ENCODE data around the gene SLC27A3.

Gene SLC27A3, protein sequence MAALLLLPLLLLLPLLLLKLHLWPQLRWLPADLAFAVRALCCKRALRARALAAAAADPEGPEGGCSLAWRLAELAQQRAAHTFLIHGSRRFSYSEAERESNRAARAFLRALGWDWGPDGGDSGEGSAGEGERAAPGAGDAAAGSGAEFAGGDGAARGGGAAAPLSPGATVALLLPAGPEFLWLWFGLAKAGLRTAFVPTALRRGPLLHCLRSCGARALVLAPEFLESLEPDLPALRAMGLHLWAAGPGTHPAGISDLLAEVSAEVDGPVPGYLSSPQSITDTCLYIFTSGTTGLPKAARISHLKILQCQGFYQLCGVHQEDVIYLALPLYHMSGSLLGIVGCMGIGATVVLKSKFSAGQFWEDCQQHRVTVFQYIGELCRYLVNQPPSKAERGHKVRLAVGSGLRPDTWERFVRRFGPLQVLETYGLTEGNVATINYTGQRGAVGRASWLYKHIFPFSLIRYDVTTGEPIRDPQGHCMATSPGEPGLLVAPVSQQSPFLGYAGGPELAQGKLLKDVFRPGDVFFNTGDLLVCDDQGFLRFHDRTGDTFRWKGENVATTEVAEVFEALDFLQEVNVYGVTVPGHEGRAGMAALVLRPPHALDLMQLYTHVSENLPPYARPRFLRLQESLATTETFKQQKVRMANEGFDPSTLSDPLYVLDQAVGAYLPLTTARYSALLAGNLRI

GRCh38 chr1:153774780-153775457 is at the start of gene SLC27A3:
Gene SLC27A3 (plus strand): TSS chr1:153775407. CDS start chr1:153775498, 91 bp downstream.
- H3K4me1 Mint-ChIP-seq: peaks cover 31% of the 10 kb centered on the region
- ATAC-seq: peak; percentile 46

DNA sequence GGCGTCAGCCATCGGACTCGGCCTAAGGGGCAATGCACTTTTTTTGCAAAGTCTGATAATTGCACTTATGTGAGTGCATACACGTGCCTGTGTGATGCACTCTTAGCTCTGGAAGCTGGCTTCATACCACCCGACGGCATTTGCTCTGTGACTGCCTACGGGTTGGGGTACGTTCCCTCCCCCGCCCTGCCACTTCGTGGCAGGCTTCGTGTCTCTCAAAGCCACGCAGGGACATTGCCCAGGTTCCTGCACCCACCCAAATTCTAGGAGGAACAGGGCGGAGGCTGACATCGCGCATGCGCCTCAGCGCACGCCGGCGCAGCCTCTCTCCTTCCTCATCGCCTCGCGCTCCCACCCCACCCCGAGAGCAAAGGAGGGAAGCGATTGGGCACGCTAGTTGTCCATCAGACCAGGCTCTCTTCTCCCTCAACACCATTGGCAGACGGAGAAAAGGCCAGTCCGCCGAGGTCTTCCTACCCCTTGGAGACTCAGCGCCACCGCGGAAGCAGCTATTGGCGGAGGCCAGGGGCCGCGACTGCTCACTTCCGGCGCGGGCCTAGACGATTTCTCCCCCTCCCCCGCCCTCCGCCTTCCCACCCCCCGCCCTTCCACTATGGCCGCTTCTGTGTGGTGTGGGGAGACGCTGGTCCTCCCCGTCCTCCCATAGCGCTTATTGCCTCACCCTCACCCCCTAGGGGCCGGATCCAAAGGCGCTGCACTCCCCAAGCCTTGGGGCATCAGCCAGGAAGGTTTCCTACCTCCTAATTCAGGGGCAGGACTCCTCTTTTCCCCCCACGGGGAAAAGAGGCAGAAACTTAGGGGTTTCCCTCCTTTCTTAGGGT is 47.5 kb upstream of the SLC27A3 start, which contains the start of gene INTS3:
Gene INTS3 (plus strand): TSS at position 588 of the 842 bp plus-strand sequence. CDS start 585 bp downstream, outside the sequence.
- peaks cover 44% of the 10 kb centered on the region for H3K4me1 Mint-ChIP-seq
- peak within 1 kb of the TSS; percentile 91 for H3K27ac Mint-ChIP-seq
- peak within 1 kb of the TSS; percentile 93 for H3K4me3 Mint-ChIP-seq
- peaks cover 2% of the 10 kb centered on the region for H3K27me3 Mint-ChIP-seq
- DNase-seq (peak; percentile 97), ATAC-seq (peak; percentile 99)
- H3K36me3 Mint-ChIP-seq (ENCODE audit: low read depth): peaks cover 9% of the 10 kb centered on the region
- no peaks in the 10 kb centered on the region for H3K9me3 Mint-ChIP-seq

More at GRCh38 chr1:153774780-153775457, at the start of gene SLC27A3:
- H3K9me3 Mint-ChIP-seq: no peaks in the 10 kb centered on the region
- peaks cover 4% of the 10 kb centered on the region for H3K36me3 Mint-ChIP-seq (ENCODE audit: low read depth)
- H3K27ac Mint-ChIP-seq: peak within 1 kb of the TSS; percentile 49
- no peaks in the 10 kb centered on the region for H3K27me3 Mint-ChIP-seq
- DNase-seq: peak; percentile 46
- peak within 1 kb of the TSS; percentile 78 for H3K4me3 Mint-ChIP-seq

DNA sequence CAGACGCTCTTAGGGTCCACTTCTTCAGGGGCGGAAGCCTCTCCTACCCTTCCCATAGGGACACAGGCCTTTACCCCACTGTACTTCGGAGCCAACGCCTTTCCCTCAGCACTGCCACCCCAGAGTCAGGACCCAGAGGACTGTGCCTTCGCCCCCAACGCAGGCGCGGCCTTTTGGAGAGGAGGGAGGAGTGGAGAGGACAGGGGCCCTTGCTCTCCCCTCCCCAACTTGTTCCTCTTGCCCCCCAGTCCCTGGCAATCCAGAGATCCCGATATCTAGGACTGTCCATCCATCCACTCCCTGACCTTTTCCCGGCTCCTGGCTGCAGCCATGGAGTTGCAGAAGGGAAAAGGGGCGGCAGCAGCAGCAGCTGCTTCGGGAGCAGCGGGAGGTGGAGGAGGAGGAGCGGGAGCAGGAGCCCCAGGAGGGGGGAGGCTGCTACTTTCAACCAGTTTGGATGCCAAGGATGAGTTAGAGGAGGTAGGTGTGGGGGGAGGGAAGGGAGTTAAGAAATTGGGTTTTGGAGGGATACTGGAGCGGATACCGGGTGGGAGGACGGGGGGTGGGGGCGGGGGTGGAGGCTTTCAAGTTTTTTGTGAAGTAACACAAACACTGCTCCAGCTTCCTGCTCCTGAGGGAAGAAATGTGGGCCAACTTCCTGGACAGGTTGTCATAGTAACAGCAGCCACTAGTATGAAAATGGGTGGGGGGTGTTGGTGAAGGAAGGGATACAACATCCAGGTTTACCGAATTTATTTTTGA is 46.7 kb upstream of the SLC27A3 start:
- Mint-ChIP-seq H3K27ac (peak overlapping the region; percentile 91), H3K36me3 (ENCODE audit: low read depth) (peaks cover 9% of the 10 kb centered on the region), H3K9me3 (no peaks in the 10 kb centered on the region), H3K4me3 (peak overlapping the region; percentile 93), H3K4me1 (peaks cover 45% of the 10 kb centered on the region), H3K27me3 (peaks cover 2% of the 10 kb centered on the region)
- DNase-seq (peak; percentile 38), ATAC-seq (no peak)

- Mint-ChIP-seq H3K27me3 (peaks cover 2% of the 10 kb centered on the region), H3K4me1 (peaks cover 51% of the 10 kb centered on the region), H3K9me3 (no peaks in the 10 kb centered on the region), H3K4me3 (peak overlapping the region; percentile 93), H3K36me3 (ENCODE audit: low read depth) (peaks cover 16% of the 10 kb centered on the region), H3K27ac (peak overlapping the region; percentile 47)
- DNase-seq: no peak
- no peak for ATAC-seq
Measured at GRCh38 chr1:153730468-153730988, 44.7 kb upstream of the SLC27A3 start.

DNA sequence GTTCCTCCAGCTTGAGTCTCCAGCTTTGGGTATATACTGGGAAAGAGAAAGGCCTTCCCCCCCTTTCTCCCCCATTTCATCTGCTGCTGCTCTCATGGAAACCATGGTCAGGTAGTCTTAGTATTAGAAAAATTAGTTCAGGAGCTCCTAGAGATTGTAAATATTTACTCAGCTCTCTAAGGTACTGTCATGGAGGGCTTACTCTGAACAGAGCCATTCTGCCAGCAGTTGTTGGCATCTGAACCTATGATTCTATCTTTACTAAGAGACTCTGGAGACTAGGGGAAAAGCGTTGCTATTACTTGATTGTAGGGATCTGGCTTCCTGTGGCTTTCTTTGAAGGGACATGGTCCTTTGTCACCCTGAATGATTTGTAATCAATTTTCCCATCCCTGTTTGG is 41.2 kb upstream of the SLC27A3 start:
- Mint-ChIP-seq H3K4me1 (peaks cover 39% of the 10 kb centered on the region), H3K36me3 (ENCODE audit: low read depth) (peaks cover 18% of the 10 kb centered on the region), H3K27me3 (no peaks in the 10 kb centered on the region), H3K27ac (peak overlapping the region; percentile 42), H3K4me3 (no peak overlapping the region), H3K9me3 (no peaks in the 10 kb centered on the region)
- ATAC-seq (no peak), DNase-seq (no peak)

DNA sequence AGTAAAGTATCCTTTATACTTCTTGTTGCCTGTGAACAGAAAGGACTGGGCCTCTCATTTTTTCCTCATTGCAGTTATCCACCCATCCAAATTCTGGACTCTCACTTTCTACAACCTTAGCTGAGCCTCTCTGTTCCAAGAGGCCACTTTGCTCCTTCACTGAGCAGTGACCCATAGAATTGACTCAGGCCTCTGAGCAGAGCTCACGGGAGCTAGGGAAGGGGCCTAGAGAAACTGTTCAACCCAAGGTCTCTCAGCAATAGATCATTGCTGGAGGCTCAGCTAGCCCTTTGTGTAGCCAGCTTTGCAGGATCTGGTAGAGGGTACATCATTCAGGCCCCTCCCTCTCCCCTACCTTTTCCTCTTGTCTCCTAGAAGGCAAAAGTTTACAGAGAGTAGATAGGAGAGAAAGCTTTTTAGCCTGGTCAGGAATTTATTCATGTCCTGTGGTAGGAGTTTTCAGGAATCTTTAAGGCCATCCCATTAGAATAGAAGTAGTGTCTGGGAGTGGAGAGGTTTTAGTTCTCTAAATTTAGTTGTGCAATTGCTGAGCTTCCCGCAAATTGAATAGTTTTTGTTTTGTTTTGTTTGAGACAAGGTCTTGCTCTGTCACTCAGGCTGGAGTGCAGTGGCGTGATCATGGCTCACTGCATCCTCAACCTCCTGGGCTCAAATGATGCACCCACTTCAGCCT is 40.7 kb upstream of the SLC27A3 start:
- ATAC-seq: no peak

GRCh38 chr1:153735090-153735420 is 40.2 kb upstream of the SLC27A3 start:
- Mint-ChIP-seq H3K27me3 (no peaks in the 10 kb centered on the region), H3K27ac (no peak overlapping the region), H3K4me3 (no peak overlapping the region), H3K4me1 (peaks cover 29% of the 10 kb centered on the region), H3K9me3 (no peaks in the 10 kb centered on the region), H3K36me3 (ENCODE audit: low read depth) (peaks cover 18% of the 10 kb centered on the region)
- ATAC-seq (no peak), DNase-seq (no peak)

More for the DNA sequence above, 40.7 kb upstream of the SLC27A3 start:
- Mint-ChIP-seq H3K9me3 (no peaks in the 10 kb centered on the region), H3K4me1 (peaks cover 34% of the 10 kb centered on the region), H3K27me3 (no peaks in the 10 kb centered on the region), H3K4me3 (no peak overlapping the region), H3K36me3 (ENCODE audit: low read depth) (peaks cover 18% of the 10 kb centered on the region), H3K27ac (peak overlapping the region; percentile 42)
- DNase-seq: no peak

DNA sequence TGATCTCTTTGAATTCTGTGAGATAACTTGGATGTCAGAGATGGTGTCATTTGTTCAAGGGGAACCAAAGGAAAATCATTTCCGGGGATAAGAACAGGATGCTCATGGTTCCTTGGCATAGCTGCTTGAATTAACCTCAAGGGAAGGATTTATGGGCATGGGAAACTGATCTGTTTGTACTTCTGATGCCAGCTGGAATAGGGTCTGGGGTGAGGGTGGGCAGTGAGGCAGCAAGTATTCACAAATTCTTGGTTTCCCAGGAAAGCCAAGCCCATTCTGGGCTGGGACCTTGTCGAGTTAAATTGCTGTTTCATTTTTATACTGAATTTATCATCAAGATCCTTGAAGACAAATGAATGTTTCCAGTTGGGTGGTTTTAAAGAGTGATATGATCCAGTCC is 33.2 kb upstream of the SLC27A3 start:
- Mint-ChIP-seq H3K4me1 (peaks cover 16% of the 10 kb centered on the region), H3K27me3 (no peaks in the 10 kb centered on the region), H3K4me3 (no peak overlapping the region), H3K9me3 (no peaks in the 10 kb centered on the region), H3K36me3 (ENCODE audit: low read depth) (peaks cover 27% of the 10 kb centered on the region), H3K27ac (peak overlapping the region; percentile 41)
- no peak for DNase-seq
- ATAC-seq: no peak

DNA sequence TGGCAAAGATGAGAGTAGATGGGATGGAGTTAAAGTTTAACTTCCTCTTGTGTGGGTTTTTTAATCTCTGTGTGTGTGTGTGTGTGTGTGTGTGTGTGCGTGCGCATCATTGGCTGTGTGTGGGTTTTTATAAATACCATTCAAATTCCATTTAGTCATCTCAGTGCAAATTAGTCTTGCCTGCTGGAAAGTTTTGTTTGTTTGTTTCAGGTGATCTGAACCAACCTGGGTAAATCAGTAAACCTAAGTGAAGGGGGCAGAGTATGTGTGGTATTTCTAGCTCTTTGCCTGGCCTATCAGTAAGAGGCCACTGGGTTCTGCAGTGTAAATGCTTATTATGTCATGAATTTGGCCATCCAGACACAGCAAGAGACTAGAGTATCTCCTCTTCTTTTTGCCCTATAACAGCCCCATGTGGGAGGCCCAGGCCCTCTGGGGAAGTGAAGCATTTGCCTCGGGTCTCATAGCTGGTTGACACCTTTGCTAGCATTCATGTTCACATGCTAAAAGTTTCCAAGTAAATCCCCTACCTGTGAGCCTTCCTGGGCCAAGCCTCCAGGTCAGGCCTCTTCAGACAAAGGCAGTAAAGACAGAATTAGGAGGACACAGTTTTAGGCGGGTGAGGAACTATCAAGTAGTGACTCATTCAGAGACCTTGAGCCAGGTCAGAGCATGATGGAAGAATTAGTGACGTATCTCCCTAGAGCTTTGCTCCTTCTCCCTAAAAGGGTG is 32.6 kb upstream of the SLC27A3 start:
- Mint-ChIP-seq H3K4me1 (peaks cover 16% of the 10 kb centered on the region), H3K36me3 (ENCODE audit: low read depth) (peaks cover 30% of the 10 kb centered on the region), H3K27ac (peak overlapping the region; percentile 41), H3K27me3 (no peaks in the 10 kb centered on the region), H3K4me3 (no peak overlapping the region), H3K9me3 (no peaks in the 10 kb centered on the region)
- peak; percentile 54 for ATAC-seq
- no peak for DNase-seq

GRCh38 chr1:153745417-153745816 is 29.8 kb upstream of the SLC27A3 start:
- H3K9me3 Mint-ChIP-seq: no peaks in the 10 kb centered on the region
- DNase-seq: no peak
- H3K27me3 Mint-ChIP-seq: no peaks in the 10 kb centered on the region
- H3K27ac Mint-ChIP-seq: no peak overlapping the region
- peaks cover 22% of the 10 kb centered on the region for H3K4me1 Mint-ChIP-seq
- ATAC-seq: no peak
- H3K36me3 Mint-ChIP-seq (ENCODE audit: low read depth): peaks cover 35% of the 10 kb centered on the region
- H3K4me3 Mint-ChIP-seq: no peak overlapping the region

DNA sequence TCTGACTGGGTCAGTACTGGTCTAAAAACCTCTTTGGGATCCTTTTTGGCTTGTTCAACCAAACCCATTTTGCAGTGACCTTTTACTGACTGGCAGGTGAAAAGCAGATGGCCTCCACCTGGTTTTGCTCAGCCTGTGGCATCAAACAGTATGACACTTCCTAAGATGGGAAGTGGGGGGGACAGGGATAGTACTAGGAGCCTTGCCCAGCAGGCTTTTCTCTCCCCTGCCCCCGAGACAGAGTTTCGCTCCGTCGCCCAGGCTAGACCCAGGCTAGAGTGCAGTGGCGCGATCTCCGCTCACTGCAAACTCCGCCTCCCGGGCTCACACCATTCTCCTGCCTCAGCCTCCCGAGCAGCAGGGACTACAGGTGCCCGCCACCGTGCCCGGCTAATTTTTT is 29.0 kb upstream of the SLC27A3 start:
- ATAC-seq: no peak
- no peak for DNase-seq
- no peaks in the 10 kb centered on the region for H3K9me3 Mint-ChIP-seq
- H3K4me1 Mint-ChIP-seq: peaks cover 22% of the 10 kb centered on the region
- H3K4me3 Mint-ChIP-seq: no peak overlapping the region
- peaks cover 38% of the 10 kb centered on the region for H3K36me3 Mint-ChIP-seq (ENCODE audit: low read depth)
- H3K27ac Mint-ChIP-seq: no peak overlapping the region
- H3K27me3 Mint-ChIP-seq: no peaks in the 10 kb centered on the region

DNA sequence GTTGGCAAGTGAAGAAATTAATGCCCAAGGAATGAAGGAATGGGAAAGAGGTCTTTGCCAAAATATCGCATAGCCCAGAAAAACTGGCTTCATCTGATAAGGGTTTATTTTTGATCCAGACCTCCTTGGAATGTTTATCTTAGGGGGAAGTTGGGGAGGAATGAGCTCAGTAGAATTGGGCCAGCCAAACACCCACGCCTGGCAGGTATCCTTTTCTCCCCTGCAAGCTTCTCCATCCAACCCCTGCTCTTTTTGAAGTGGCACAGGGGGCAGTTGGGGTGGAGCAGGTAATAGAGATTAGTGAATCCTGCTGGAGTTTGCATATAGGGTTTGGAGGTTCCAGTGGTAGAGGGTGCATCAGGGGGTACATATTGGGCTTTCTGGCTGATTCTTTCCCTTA is 26.3 kb upstream of the SLC27A3 start:
- H3K4me1 Mint-ChIP-seq: peaks cover 5% of the 10 kb centered on the region
- H3K4me3 Mint-ChIP-seq: no peak overlapping the region
- H3K36me3 Mint-ChIP-seq (ENCODE audit: low read depth): peaks cover 40% of the 10 kb centered on the region
- H3K9me3 Mint-ChIP-seq: no peaks in the 10 kb centered on the region
- DNase-seq: no peak
- H3K27ac Mint-ChIP-seq: no peak overlapping the region
- H3K27me3 Mint-ChIP-seq: no peaks in the 10 kb centered on the region
- no peak for ATAC-seq
